Thoracic aorta (tissue), 2 donors: ENCODE data around the gene PBX2. TPM values are rescaled to one million over a fixed set of nuclear protein-coding genes. Genes with fewer than 3 reads are reported as not detected.

Experiments
- ATAC-seq: fragments of 150-250 bp; one replicate; pipeline ENCODE4 v1.8.0; 2017; ENCODE audit warnings: low read depth; ENCODE audit not compliant: insufficient number of reproducible peaks, low FRiP score
- DNase-seq: peaks from one replicate; pipeline ENCODE4 v3.0.0-alpha.2; 2020; ENCODE audit warnings: low spot score
- H3K27ac ChIP-seq, 2 donors: fragments of 200-600 bp; sonication (generic); 1 replicate in 1 of 2; 2 replicates in 1 of 2; pipeline ENCODE4 v1.5.1; 2016; ENCODE audit warnings: mild to moderate bottlenecking in 2 of 2, moderate library complexity in 2 of 2
- H3K27me3 ChIP-seq: fragments of 200-600 bp; sonication (generic); replicated peaks from 2 replicates; pipeline ENCODE4 v1.6.0; 2016; ENCODE audit warnings: mild to moderate bottlenecking; ENCODE audit not compliant: insufficient read depth
- H3K36me3 ChIP-seq: fragments of 200-600 bp; sonication (generic); one replicate; pipeline ENCODE4 v1.5.1; 2016
- H3K4me1 ChIP-seq, 2 donors: fragments of 200-600 bp; sonication (generic); 1 replicate in 1 of 2; 2 replicates in 1 of 2; pipeline versions ENCODE4 v1.5.1 to v1.6.0; 2016; ENCODE audit warnings: low read depth in 2 of 2, mild to moderate bottlenecking in 1 of 2; ENCODE audit not compliant: control insufficient read depth in 1 of 2
- H3K4me3 ChIP-seq: fragments of 200-600 bp; sonication (generic); 2 replicates; pipeline ENCODE4 v1.5.1; 2016; ENCODE audit warnings: mild to moderate bottlenecking
- H3K9me3 ChIP-seq: fragments of 200-600 bp; sonication (generic); 2 replicates; pipeline ENCODE4 v1.5.1; 2016
- total RNA-seq, 2 donors: library from RNA; depleted of rRNA; stranded (reverse); fragments of >200 nt; gene quantifications; one replicate each; pipeline versions ENCODE4 v1.1.0 to v1.2.3, GENCODE V29; 2016
- TF ChIP-seq, protein P1 (sequence below): fragments of 200-600 bp; sonication (generic); IDR thresholded peaks from one replicate; pipeline ENCODE4 v1.5.1; 2019; ENCODE audit warnings: antibody characterized with exemption

PBX2 gene
- total RNA-seq, 2 donors from 2014 or later: 35.7 to 59.4 TPM

GRCh38 chr6:32200711-32201475, 10.9 kb upstream of the PBX2 start:
- no peaks in the 10 kb centered on the region for H3K36me3 ChIP-seq
- no peaks in the 10 kb centered on the region for H3K9me3 ChIP-seq
- no peak overlapping the region for H3K4me3 ChIP-seq
- DNase-seq (no peak), ATAC-seq (no peak)
- H3K27me3 ChIP-seq: no peaks in the 10 kb centered on the region
- TF ChIP-seq, protein P1, sequence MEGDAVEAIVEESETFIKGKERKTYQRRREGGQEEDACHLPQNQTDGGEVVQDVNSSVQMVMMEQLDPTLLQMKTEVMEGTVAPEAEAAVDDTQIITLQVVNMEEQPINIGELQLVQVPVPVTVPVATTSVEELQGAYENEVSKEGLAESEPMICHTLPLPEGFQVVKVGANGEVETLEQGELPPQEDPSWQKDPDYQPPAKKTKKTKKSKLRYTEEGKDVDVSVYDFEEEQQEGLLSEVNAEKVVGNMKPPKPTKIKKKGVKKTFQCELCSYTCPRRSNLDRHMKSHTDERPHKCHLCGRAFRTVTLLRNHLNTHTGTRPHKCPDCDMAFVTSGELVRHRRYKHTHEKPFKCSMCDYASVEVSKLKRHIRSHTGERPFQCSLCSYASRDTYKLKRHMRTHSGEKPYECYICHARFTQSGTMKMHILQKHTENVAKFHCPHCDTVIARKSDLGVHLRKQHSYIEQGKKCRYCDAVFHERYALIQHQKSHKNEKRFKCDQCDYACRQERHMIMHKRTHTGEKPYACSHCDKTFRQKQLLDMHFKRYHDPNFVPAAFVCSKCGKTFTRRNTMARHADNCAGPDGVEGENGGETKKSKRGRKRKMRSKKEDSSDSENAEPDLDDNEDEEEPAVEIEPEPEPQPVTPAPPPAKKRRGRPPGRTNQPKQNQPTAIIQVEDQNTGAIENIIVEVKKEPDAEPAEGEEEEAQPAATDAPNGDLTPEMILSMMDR: no peak
- H3K4me1 ChIP-seq: peaks cover 7 to 9% of the 10 kb centered on the region in 2 donors
- no peak overlapping the region for H3K27ac ChIP-seq

- H3K36me3 ChIP-seq: no peaks in the 10 kb centered on the region
- no peaks in the 10 kb centered on the region for H3K27me3 ChIP-seq
- no peak overlapping the region for H3K27ac ChIP-seq
- peaks cover 11 to 18% of the 10 kb centered on the region in 2 donors for H3K4me1 ChIP-seq
- TF ChIP-seq, protein P1: no peak
- ATAC-seq (no peak), DNase-seq (no peak)
- no peak overlapping the region for H3K4me3 ChIP-seq
- no peaks in the 10 kb centered on the region for H3K9me3 ChIP-seq
These were observed 8.9 kb upstream of the PBX2 start for GRCh38 chr6:32198866-32199265.

- peaks cover 11 to 18% of the 10 kb centered on the region in 2 donors for H3K4me1 ChIP-seq
- H3K27me3 ChIP-seq: no peaks in the 10 kb centered on the region
- DNase-seq: no peak
- no peaks in the 10 kb centered on the region for H3K9me3 ChIP-seq
- H3K4me3 ChIP-seq: no peak overlapping the region
- no peak for ATAC-seq
- H3K36me3 ChIP-seq: no peaks in the 10 kb centered on the region
- no peak overlapping the region for H3K27ac ChIP-seq
- TF ChIP-seq, protein P1: no peak
These were observed 8.3 kb upstream of the PBX2 start for GRCh38 chr6:32198345-32198696.

- H3K4me3 ChIP-seq: peak overlapping the region; percentile 96
- peaks cover 11 to 18% of the 10 kb centered on the region in 2 donors for H3K4me1 ChIP-seq
- DNase-seq: no peak
- peak overlapping the region; percentile 98 to 100 for H3K27ac ChIP-seq
- H3K9me3 ChIP-seq: no peaks in the 10 kb centered on the region
- TF ChIP-seq, protein P1: no peak
- no peaks in the 10 kb centered on the region for H3K27me3 ChIP-seq
- ATAC-seq: no peak
- no peaks in the 10 kb centered on the region for H3K36me3 ChIP-seq
These were observed 6.9 kb upstream of the PBX2 start for GRCh38 chr6:32196682-32197616.
